ENCODE data around the gene ZBTB25.

The ZBTB25 gene

DNA sequence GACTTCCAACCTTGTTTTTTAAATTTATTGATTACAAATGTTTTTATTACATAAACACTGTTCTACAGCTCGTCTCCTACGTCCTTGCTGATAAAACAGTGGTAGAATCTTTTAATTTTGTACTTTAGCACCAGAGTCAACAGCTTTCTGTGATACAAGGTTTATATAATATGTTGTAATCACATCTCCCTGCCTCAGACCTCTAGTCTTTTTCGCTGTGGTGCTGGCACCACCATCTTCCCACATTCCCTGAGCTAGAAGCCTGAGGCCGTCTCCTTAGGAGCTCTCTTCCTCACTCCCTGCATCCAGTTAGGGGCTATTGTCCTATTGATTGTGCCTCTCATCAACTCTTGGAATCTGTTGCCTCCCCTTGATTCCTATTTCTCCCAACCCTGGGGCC, 98.3 kb downstream of the ZBTB25 start:
- no peak for DNase-seq (ENCODE audit: low read depth in 1 of 2, low spot score in 1 of 2)

GRCh38 chr14:64401949-64402348, 101.7 kb downstream of the ZBTB25 start:
- DNase-seq (ENCODE audit: low read depth in 1 of 2, low spot score in 1 of 2) = no peak

- DNase-seq (ENCODE audit: low read depth in 1 of 2, low spot score in 1 of 2) = no peak
These were observed 102.7 kb downstream of the ZBTB25 start for GRCh38 chr14:64400829-64401459.

Measured in activated CD4-positive, alpha-beta T cell treated with anti-CD3 and anti-CD28 coated beads, Interleukin-2, amount 50 U/mL, for 24 hours (primary cell).